Tibial nerve (tissue), 4 donors: ENCODE measurements around the gene PCBD1. TPM values are rescaled to one million over a fixed set of nuclear protein-coding genes. Genes with fewer than 3 reads are reported as not detected.

ENCODE experiments used
- DNase-seq, 2 donors: peaks; one replicate each; pipeline ENCODE4 v3.0.0-alpha.2; 2019; ENCODE audit warnings: low spot score in 2 of 2
- H3K27ac ChIP-seq, 4 donors: fragments of 200-600 bp; sonication (generic) in 3 of 4; one replicate each; pipeline ENCODE4 v1.5.1; 2017 to 2019; ENCODE audit warnings: mild to moderate bottlenecking in 1 of 4
- H3K27me3 ChIP-seq, 2 donors: fragments of 200-600 bp; sonication (generic) in 1 of 2; one replicate each; pipeline versions ENCODE4 v1.5.1 to v1.6.0; 2017 to 2019
- H3K36me3 ChIP-seq, 3 donors: fragments of 200-600 bp; sonication (generic); one replicate each; pipeline ENCODE4 v1.5.1; 2018 to 2019
- H3K4me1 ChIP-seq, 4 donors: fragments of 200-600 bp; sonication (generic) in 3 of 4; one replicate each; pipeline ENCODE4 v1.5.1; 2017 to 2019
- H3K4me3 ChIP-seq, 4 donors: fragments of 200-600 bp; sonication (generic) in 3 of 4; one replicate each; pipeline ENCODE4 v1.5.1; 2017 to 2019; ENCODE audit warnings: mild to moderate bottlenecking in 1 of 4, moderate library complexity in 1 of 4
- H3K9me3 ChIP-seq, 4 donors: fragments of 200-600 bp; sonication (generic) in 3 of 4; one replicate each; pipeline ENCODE4 v1.5.1; 2017 to 2019
- EP300 ChIP-seq, 2 donors: sonication (generic); formaldehyde crosslinking; IDR thresholded peaks; one replicate each; pipeline ENCODE4 v1.6.1; 2017; ENCODE audit warnings: antibody characterized with exemption in 2 of 2, mild to moderate bottlenecking in 1 of 2
- POLR2A ChIP-seq, 2 donors: fragments of 450-650 bp; IDR thresholded peaks; one replicate each; pipeline ENCODE4 v1.6.1; 2017; ENCODE audit warnings: antibody characterized with exemption in 2 of 2, mild to moderate bottlenecking in 2 of 2, moderate library complexity in 2 of 2
- WGBS, 2 donors: methylation state at CpG; one replicate each; pipeline ENCODE4 v1.1.5; 2018; 5-methylcytosine and 5-hydroxymethylcytosine counted together
- total RNA-seq, 4 donors: library from RNA; depleted of rRNA; stranded (reverse); fragments of >200 nt; gene quantifications; one replicate each; pipeline ENCODE4 v1.1.0, GENCODE V29; 2016
- TF ChIP-seq, protein P1 (sequence below), 5 experiments: fragments of 200-600 bp in 3 of 5; fragments of 450-650 bp in 2 of 5; sonication (generic) in 3 of 5; IDR thresholded peaks; one replicate each; pipeline ENCODE4 v1.5.1; 2016 to 2019; ENCODE audit warnings: antibody characterized with exemption in 5 of 5, mild to moderate bottlenecking in 3 of 5, moderate library complexity in 2 of 5

PCBD1 gene
- total RNA-seq, 4 donors from 2014 or later = 32.2 to 57.7 (median 39.1) TPM

DNA sequence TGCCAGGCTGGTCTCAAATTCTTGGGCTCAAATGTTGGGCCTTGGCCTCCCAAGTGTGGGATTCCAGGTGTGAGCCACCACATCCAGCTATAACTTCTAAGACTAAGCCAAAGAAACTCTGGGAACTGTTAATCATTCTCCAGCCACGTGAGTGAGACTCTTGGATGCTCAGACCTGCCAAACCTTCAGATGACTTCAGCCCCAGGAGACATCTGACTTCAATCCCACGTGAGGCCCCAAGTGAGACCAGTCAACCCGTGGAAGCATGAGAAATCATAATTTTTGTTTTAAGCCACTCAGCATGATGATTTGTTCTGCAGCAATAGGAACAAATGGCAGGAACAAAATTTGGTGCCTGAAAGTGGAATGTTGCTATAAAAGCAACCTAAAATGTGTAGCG, 4.3 kb upstream of the PCBD1 start:
- H3K27me3 ChIP-seq = no peaks in the 10 kb centered on the region
- no peak for DNase-seq
- no peak overlapping the region for H3K27ac ChIP-seq
- no peaks in the 10 kb centered on the region for H3K9me3 ChIP-seq
- H3K4me3 ChIP-seq = no peak overlapping the region
- no peak for TF ChIP-seq EP300 (IDR thresholded peaks at IDR 0.05)
- TF ChIP-seq POLR2A (IDR thresholded peaks at IDR 0.05) = no peak
- TF ChIP-seq, protein P1, sequence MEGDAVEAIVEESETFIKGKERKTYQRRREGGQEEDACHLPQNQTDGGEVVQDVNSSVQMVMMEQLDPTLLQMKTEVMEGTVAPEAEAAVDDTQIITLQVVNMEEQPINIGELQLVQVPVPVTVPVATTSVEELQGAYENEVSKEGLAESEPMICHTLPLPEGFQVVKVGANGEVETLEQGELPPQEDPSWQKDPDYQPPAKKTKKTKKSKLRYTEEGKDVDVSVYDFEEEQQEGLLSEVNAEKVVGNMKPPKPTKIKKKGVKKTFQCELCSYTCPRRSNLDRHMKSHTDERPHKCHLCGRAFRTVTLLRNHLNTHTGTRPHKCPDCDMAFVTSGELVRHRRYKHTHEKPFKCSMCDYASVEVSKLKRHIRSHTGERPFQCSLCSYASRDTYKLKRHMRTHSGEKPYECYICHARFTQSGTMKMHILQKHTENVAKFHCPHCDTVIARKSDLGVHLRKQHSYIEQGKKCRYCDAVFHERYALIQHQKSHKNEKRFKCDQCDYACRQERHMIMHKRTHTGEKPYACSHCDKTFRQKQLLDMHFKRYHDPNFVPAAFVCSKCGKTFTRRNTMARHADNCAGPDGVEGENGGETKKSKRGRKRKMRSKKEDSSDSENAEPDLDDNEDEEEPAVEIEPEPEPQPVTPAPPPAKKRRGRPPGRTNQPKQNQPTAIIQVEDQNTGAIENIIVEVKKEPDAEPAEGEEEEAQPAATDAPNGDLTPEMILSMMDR (IDR thresholded peaks at IDR 0.05) = no peak
- H3K4me1 ChIP-seq = peaks cover 0 to 8% (median 4%) of the 10 kb centered on the region in 4 donors
- H3K36me3 ChIP-seq = no peaks in the 10 kb centered on the region
- WGBS, 2 donors = 87 to 91% methylated on average over 4 of the region's 4 CpGs

DNA sequence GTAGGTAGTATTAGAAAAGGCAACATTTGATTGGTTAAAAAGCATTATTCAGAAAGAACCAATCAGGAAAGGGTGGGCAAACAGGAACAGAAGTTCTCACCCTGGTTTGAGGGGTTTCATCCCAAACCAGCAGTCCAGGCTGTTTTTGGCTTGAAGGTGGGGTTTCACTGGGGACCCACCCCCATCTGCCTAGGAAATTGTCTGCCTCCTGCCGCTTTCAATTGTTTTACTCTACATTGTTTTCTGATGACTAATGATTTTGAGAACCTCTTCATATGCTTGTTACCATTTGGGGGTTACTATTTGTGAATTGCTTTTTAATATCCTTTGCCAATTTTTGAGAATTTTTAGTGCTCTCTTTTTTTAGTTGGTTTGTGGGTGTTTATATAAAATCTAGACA, 3.3 kb upstream of the PCBD1 start:
- no peaks in the 10 kb centered on the region for H3K27me3 ChIP-seq
- TF ChIP-seq EP300 (IDR thresholded peaks at IDR 0.05) (no peak), POLR2A (IDR thresholded peaks at IDR 0.05) (no peak)
- TF ChIP-seq, protein P1 (IDR thresholded peaks at IDR 0.05) = no peak
- H3K9me3 ChIP-seq = no peaks in the 10 kb centered on the region
- no peak for DNase-seq
- H3K36me3 ChIP-seq = no peaks in the 10 kb centered on the region
- peaks cover 0 to 17% (median 4%) of the 10 kb centered on the region in 4 donors for H3K4me1 ChIP-seq
- H3K4me3 ChIP-seq = no peak overlapping the region
- H3K27ac ChIP-seq = no peak overlapping the region
- 66 to 67% methylated on average over 1 of the region's 1 CpG for WGBS, 2 donors

DNA sequence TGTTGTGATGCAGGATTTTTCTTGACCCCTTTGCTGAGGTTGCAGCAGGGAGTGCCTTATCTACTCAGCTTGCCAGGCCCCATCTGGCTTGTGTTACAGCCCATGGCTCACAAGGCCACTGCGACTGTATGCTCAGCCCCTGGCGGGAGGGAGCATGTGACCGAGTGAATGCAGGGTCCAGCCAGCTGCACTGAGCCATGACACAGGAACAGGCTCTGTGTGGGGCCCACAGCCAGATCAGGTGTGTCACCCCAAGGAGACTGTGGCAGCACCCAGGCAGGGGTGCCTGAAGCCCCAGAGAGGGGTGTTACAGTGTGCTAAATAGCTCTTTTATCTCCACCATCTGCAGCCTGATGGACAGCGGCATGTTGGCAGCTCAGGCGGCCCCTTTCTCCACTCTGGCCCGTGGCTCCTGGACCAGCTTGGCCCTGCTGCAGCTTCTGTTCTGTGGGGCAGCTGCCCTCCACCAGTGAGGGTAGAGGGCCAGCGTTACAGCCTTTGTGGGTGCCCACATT, 2.6 kb upstream of the PCBD1 start:
- 64 to 92% methylated on average over 4 to 6 of the region's 7 CpGs for WGBS, 2 donors
- H3K4me3 ChIP-seq = no peak overlapping the region
- no peak overlapping the region for H3K27ac ChIP-seq
- TF ChIP-seq, protein P1 (IDR thresholded peaks at IDR 0.05) = no peak
- TF ChIP-seq POLR2A (IDR thresholded peaks at IDR 0.05) (no peak), EP300 (IDR thresholded peaks at IDR 0.05) (no peak)
- H3K4me1 ChIP-seq = peaks cover 0 to 23% (median 4%) of the 10 kb centered on the region in 4 donors
- no peaks in the 10 kb centered on the region for H3K9me3 ChIP-seq
- H3K36me3 ChIP-seq = peaks cover 0 to 5% (median 0%) of the 10 kb centered on the region in 3 donors
- DNase-seq = no peak
- H3K27me3 ChIP-seq = no peaks in the 10 kb centered on the region

DNA sequence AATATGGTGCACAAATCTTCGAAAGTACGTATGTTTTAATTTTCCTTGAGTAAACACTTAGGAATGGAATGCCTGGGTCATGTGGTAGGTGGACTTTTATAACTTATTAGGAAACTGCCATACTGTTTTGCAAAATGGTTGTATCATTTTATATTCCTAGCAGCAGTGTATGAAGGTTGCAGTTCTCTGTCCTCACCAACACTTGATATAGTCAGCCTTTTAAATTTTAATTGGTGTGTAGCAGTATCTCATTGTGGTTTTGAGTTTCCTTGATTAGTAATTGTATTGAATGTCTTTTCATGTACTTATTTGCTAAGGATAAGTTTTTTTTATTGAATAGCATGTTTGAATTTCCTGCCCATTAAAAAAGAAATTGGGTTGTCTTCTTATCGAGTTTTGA, 926 bp upstream of the PCBD1 start:
- TF ChIP-seq EP300 (IDR thresholded peaks at IDR 0.05) = no peak
- TF ChIP-seq, protein P1 (IDR thresholded peaks at IDR 0.05) = no peak
- TF ChIP-seq POLR2A (IDR thresholded peaks at IDR 0.05) = no peak

DNA sequence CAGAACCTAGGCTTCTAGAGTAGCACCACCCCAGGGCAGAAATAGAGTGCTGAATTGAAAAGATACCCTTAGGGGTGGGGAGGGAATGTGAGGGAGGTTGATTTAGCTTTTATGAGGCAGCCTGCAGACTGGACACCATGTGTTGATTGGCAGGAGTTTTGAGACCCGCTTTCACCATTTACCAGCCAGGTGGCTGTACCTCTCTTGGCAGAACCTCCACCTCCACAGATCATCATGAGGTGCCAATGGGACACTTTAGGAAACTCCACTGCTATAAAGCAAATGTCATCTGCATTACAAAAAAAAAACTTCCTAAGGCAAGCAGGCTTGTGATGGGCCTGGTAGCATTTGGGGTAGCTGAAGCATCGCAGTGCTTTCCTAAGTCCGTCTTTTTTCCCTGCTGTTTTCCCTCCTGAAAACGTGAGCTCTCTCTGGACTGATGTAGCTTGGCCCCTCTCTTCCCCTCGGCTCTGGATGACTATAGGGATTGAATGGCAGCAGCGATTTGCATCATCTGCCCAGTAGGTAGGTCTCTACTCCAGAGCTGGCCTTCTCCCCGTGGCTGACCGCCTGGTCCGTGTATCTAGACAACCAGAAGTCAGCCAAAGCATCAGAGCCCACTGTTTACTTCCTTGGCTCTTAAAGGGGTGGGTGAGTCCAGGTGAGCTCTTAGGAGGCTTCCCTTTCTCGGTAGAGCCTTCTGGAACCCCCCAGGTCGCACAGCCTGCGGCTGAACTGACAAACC, 1.3 kb downstream of the PCBD1 start:
- DNase-seq = no peak
- no peaks in the 10 kb centered on the region for H3K27me3 ChIP-seq

More for the DNA sequence above, 926 bp upstream of the PCBD1 start:
- DNase-seq = no peak
- Histone ChIP-seq H3K27ac (no peak overlapping the region), H3K9me3 (no peaks in the 10 kb centered on the region), H3K4me1 (peaks cover 0 to 24% (median 4%) of the 10 kb centered on the region in 4 donors), H3K27me3 (no peaks in the 10 kb centered on the region), H3K4me3 (no peak overlapping the region), H3K36me3 (peaks cover 0 to 22% (median 0%) of the 10 kb centered on the region in 3 donors)
- 90 to 96% methylated on average over 3 of the region's 3 CpGs for WGBS, 2 donors

More for the DNA sequence above, 1.3 kb downstream of the PCBD1 start:
- Histone ChIP-seq H3K36me3 (peaks cover 0 to 42% (median 0%) of the 10 kb centered on the region in 3 donors), H3K9me3 (no peaks in the 10 kb centered on the region), H3K4me3 (peak overlapping the region; percentile 59 to 75 (median 68)), H3K4me1 (peaks cover 0 to 24% (median 4%) of the 10 kb centered on the region in 4 donors), H3K27ac (peak overlapping the region; percentile 82 to 92 (median 91))
- TF ChIP-seq, protein P1 (IDR thresholded peaks at IDR 0.05) = no peak
- TF ChIP-seq POLR2A (IDR thresholded peaks at IDR 0.05) (no peak), EP300 (IDR thresholded peaks at IDR 0.05) (no peak)
- 68 to 71% methylated on average over 10 to 12 of the region's 12 CpGs for WGBS, 2 donors
